K562 (cell line): ENCODE results near the gene RIN3. TPM values are rescaled to one million over a fixed set of nuclear protein-coding genes. Genes with fewer than 3 reads are reported as not detected.

Experiments used
- ATAC-seq: fragments of 200-7000 bp; cut with Tn5 transposase; 3 replicates; pipeline ENCODE4 v1.9.1; 2020; ENCODE audit warnings: moderate library complexity
- BruUV-seq: library from RNA; stranded (reverse); fragments of 400-500 nt; replicated peaks from 2 replicates; lab custom pipeline; 2021; lab: Mats Ljungman, UMichigan
- CTCF ChIA-PET: fragments of 300-600 bp; formaldehyde crosslinking; extraction: SDS; loops from one replicate; lab custom pipeline; 2021; ENCODE audit warnings: low intra/inter-chr PET ratio; lab: Yijun Ruan, JAX
- POLR2A ChIA-PET: fragments of 300-600, 350-650 bp; sonication (Branson Sonifier 250); formaldehyde crosslinking; extraction: SDS; loops from one replicate; lab custom pipeline; 2021; ENCODE audit warnings: antibody characterized with exemption, inconsistent platforms; lab: Yijun Ruan, JAX
- DNase-seq, 4 experiments: peaks; one replicate each; pipeline versions ENCODE4 v3.0.0 to v3.0.0-alpha.2; 2011 to 2018; ENCODE audit warnings: low spot score in 3 of 4, mixed read lengths in 3 of 4; ENCODE audit errors: extremely low read depth in 1 of 4
- FAIRE-seq: peaks from 2 replicates; lab custom pipeline; 2011; peaks lifted over from hg19 to GRCh38; lab: Jason Lieb, UNC
- H2AFZ ChIP-seq: 2 replicates; pipeline ENCODE4 v1.6.0; 2011; ENCODE audit warnings: low read depth, low read length, control low read depth, inconsistent platforms
- H3K27ac ChIP-seq: fragments of 200-600 bp; 3 replicates; pipeline ENCODE4 v1.8.0; 2011; ENCODE audit warnings: low read depth, mild to moderate bottlenecking, control low read depth, inconsistent platforms, low read length, moderate library complexity, mixed read lengths; ENCODE audit errors: extremely low read depth
- H3K27me3 ChIP-seq, 2 experiments: fragments of 300-600 bp in 1 of 2; 2 replicates in 1 of 2; 3 replicates in 1 of 2; pipeline versions ENCODE4 v1.6.0 to v1.8.0; 2011; ENCODE audit warnings: inconsistent platforms in 2 of 2, low read length in 2 of 2, mild to moderate bottlenecking in 1 of 2, mixed read lengths in 1 of 2, moderate library complexity in 1 of 2; ENCODE audit not compliant: control insufficient read depth in 2 of 2, insufficient read depth in 2 of 2
- H3K36me3 ChIP-seq: fragments of 300-600 bp; 3 replicates; pipeline ENCODE4 v1.8.0; 2011; ENCODE audit warnings: mild to moderate bottlenecking, low read length, inconsistent platforms; ENCODE audit not compliant: control insufficient read depth, insufficient read depth
- H3K4me1 ChIP-seq, 2 experiments: fragments of 200-600 bp in 1 of 2; replicated peaks in 1 of 2; 2 replicates in 1 of 2; 3 replicates in 1 of 2; pipeline versions ENCODE4 v1.5.1 to v1.8.0; 2011; ENCODE audit warnings: inconsistent platforms in 2 of 2, low read length in 2 of 2, mild to moderate bottlenecking in 1 of 2, mixed read lengths in 1 of 2, moderate library complexity in 1 of 2; ENCODE audit not compliant: control insufficient read depth in 2 of 2, insufficient read depth in 2 of 2
- H3K4me2 ChIP-seq: 2 replicates; pipeline ENCODE4 v1.6.1; 2011; ENCODE audit warnings: low read length, control low read depth, inconsistent platforms, mixed read lengths; ENCODE audit not compliant: insufficient read depth
- H3K4me3 ChIP-seq: fragments of 200-600 bp; sonication (generic), shearing (Covaris generic); 2 replicates; pipeline ENCODE4 v1.5.1; 2016; ENCODE audit warnings: control low read depth, inconsistent platforms
- H3K79me2 ChIP-seq: fragments of 200-600 bp; 3 replicates; pipeline ENCODE4 v1.8.0; 2011; ENCODE audit warnings: low read length, inconsistent platforms; ENCODE audit not compliant: control insufficient read depth, insufficient read depth
- H3K9ac ChIP-seq, 2 experiments: 2 replicates each; pipeline versions ENCODE4 v1.6.0 to v1.6.1; 2011; ENCODE audit warnings: low read depth in 2 of 2, low read length in 2 of 2, control low read depth in 1 of 2, inconsistent platforms in 1 of 2, mild to moderate bottlenecking in 1 of 2, mixed read lengths in 1 of 2; ENCODE audit not compliant: insufficient read depth in 1 of 2
- H3K9me1 ChIP-seq: one replicate; pipeline ENCODE4 v1.6.0; 2011; ENCODE audit warnings: inconsistent platforms, mild to moderate bottlenecking, low read length, moderate library complexity; ENCODE audit not compliant: control insufficient read depth, insufficient read depth
- H3K9me3 ChIP-seq: replicated peaks from 2 replicates; pipeline ENCODE4 v1.5.1; 2011; ENCODE audit warnings: low read depth, low read length, inconsistent platforms; ENCODE audit not compliant: control insufficient read depth, insufficient read depth
- H4K20me1 ChIP-seq: replicated peaks from 2 replicates; pipeline ENCODE4 v1.6.1; 2011; ENCODE audit warnings: low read length, inconsistent platforms, mixed read lengths; ENCODE audit not compliant: control insufficient read depth, insufficient read depth
- ATF1 ChIP-seq, 2 experiments: fragments of 450-650 bp in 1 of 2; IDR thresholded peaks; 2 replicates each; pipeline ENCODE4 v1.6.1; 2016; ENCODE audit warnings: missing compliant biosample characterization in 1 of 2, missing genetic modification characterization in 1 of 2
- FOXK2 ChIP-seq, 2 experiments: fragments of 450-650 bp; IDR thresholded peaks in 1 of 2; conservative IDR thresholded peaks in 1 of 2; 2 replicates each; pipeline ENCODE4 v1.6.1; 2016; ENCODE audit warnings: low read depth in 2 of 2, mild to moderate bottlenecking in 1 of 2
- HMGN3 ChIP-seq: IDR thresholded peaks from 2 replicates; pipeline ENCODE4 v1.6.1; 2011; ENCODE audit warnings: borderline replicate concordance, low read depth, mild to moderate bottlenecking, mixed read lengths, low read length; ENCODE audit not compliant: insufficient read length; ENCODE audit errors: extremely low read depth
- NFIC ChIP-seq: fragments of 450-650 bp; IDR thresholded peaks from 2 replicates; pipeline ENCODE4 v1.6.1; 2017; ENCODE audit warnings: mild to moderate bottlenecking, inconsistent platforms
- PCBP2 ChIP-seq: fragments of 200-400 bp; formaldehyde crosslinking; IDR thresholded peaks from 2 replicates; pipeline ENCODE4 v1.6.1; 2018; ENCODE audit warnings: low read length, low read depth, mild to moderate bottlenecking, moderate library complexity; ENCODE audit not compliant: poor library complexity, severe bottlenecking
- WGBS: fragments of 100-300 bp; shearing (Covaris generic); methylation state at CpG from one replicate; pipeline ENCODE4 v1.1.6; 2016; ENCODE audit warnings: low coverage, mixed read lengths; ENCODE audit not compliant: insufficient coverage; ENCODE audit errors: missing lambda C conversion rate; 5-methylcytosine and 5-hydroxymethylcytosine counted together
- in situ Hi-C: fragments of 300-500 bp; cut with MboI; formaldehyde crosslinking; loops from 4 replicates; pipeline ENCODE4 v1.15.0; 2018; ENCODE audit warnings: inconsistent platforms, mixed read lengths
- intact Hi-C: fragments of 100-400 bp; cut with micrococcal nuclease; formaldehyde crosslinking; loops from 2 replicates; pipeline ENCODE4 v1.14.2; 2022
- polyA plus RNA-seq, 8 experiments: library from polyadenylated mRNA; depleted of rRNA in 4 of 8; stranded (reverse) in 5 of 8; unstranded in 3 of 8; fragments of >200 nt; fragmentation: Nextera tagmentation in 2 of 8; fragmentation: Illumina TruSeq in 1 of 8; extraction: Ambion mirVana in 2 of 8; extraction: Trizol in 1 of 8; gene quantifications; 2 replicates each; pipeline versions ENCODE4 v1.2.1 to v1.2.3, GENCODE V29; 2011 to 2014; ENCODE audit warnings: inconsistent platforms in 1 of 8, missing spikeins in 1 of 8
- total RNA-seq, 7 experiments: library from RNA; depleted of rRNA in 6 of 7; stranded (reverse); fragments of >200 nt in 6 of 7; fragmentation: Illumina TruSeq in 2 of 7; extraction: Trizol in 2 of 7; gene quantifications; 2 replicates each; pipeline versions ENCODE4 v1.2.1 to v1.2.3, GENCODE V29; 2011 to 2021; ENCODE audit warnings: low replicate concordance in 1 of 7
- TF ChIP-seq, protein P1 (sequence below): sonication (generic); formaldehyde crosslinking; IDR thresholded peaks from 2 replicates; pipeline ENCODE4 v1.9.0; 2022; ENCODE audit warnings: mild to moderate bottlenecking, missing genetic modification reagents
- TF ChIP-seq, protein P2 (sequence below), 2 experiments: fragments of 450-650 bp; IDR thresholded peaks; 2 replicates each; pipeline ENCODE4 v1.6.1; 2016; ENCODE audit warnings: mild to moderate bottlenecking in 2 of 2, borderline replicate concordance in 1 of 2, low read depth in 1 of 2, moderate library complexity in 1 of 2

The RIN3 gene
- total and polyA plus RNA-seq, 9 of the 15 experiments (the other 6 are each of a cell fraction or from before 2014, with no cell fraction given): 0.01 to 0.49 (median 0.08) TPM; not detected in 5

DNA sequence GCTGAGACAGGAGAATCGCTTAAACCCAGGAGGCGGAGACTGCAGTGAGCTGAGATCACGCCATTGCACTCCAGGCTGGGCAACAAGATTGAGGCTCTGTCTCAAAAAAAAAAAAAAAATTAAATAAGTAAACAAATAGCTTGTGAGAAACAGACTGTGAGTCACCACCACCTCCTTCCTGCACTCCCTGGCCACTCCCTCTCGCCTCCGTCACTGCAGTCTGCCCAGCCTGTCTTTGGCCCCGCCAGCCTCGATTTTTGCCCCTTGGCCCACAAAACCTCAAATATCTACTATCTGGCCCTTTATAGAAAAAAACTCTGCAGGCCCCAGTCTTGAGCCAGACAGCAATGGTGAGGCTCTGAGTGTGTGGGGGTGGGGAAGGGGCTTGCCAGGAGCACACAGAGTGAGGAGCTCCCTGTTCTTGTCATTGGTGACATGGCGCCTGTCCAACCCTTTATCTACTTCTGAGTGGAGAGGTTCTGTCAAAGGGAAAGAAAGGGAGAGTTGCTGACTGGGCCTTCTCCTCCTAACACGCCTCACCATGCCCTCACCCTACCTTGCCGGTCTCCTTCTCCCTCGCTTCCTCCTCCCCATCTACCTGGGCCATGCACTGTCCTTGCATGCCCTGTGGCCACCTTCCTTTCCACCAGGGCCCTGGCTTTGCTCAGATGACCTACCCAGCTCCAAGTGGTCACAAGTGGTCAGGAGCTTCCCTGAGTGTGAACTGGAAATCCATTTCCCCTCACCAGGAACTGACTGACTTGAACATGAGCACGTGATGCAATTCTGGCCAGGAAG is 212.8 kb downstream of the RIN3 start:
- POLR2A ChIA-PET: no interaction called here
- H3K27ac ChIP-seq: peak overlapping the region; percentile 36; the same call in 1 of the 3 replicates
- FAIRE-seq: peak; percentile 48
- in situ Hi-C loops (no loop called here), intact Hi-C loops (no loop called here)
- no peaks in the 10 kb centered on the region for H3K9me3 ChIP-seq
- BruUV-seq: no TSS peak
- CTCF ChIA-PET: no interaction called here
- peaks cover 6 to 7% of the 10 kb centered on the region in 2 experiments; a peak in 4 of 5 replicates for H3K4me1 ChIP-seq
- no peaks in the 10 kb centered on the region for H3K79me2 ChIP-seq
- H2AFZ ChIP-seq: peak overlapping the region; percentile 87
- peak overlapping the region; percentile 65 for H3K4me2 ChIP-seq
- H3K9ac ChIP-seq: no peak overlapping the region
- ATAC-seq: peak; percentile 92
- no peaks in the 10 kb centered on the region for H3K36me3 ChIP-seq
- H4K20me1 ChIP-seq: no peaks in the 10 kb centered on the region
- peaks cover 0 to 16% of the 10 kb centered on the region in 2 experiments; a peak in 3 of 5 replicates for H3K27me3 ChIP-seq
- 14% methylated on average over 7 of the region's 12 CpGs for WGBS
- DNase-seq: peak; percentile 45 to 58 (median 48)
- no peaks in the 10 kb centered on the region for H3K9me1 ChIP-seq
- H3K4me3 ChIP-seq: no peak overlapping the region
- TF ChIP-seq HMGN3: no peak
- peak; percentile 24 to 43; a peak in 1 of 4 replicates for TF ChIP-seq FOXK2 (conservative IDR thresholded peaks at IDR 0.05 in 1 of 2, IDR thresholded peaks at IDR 0.05 in 1 of 2; ENCODE audit: low read depth in 2 of 2)
- no peak for TF ChIP-seq PCBP2
- TF ChIP-seq, protein P1, sequence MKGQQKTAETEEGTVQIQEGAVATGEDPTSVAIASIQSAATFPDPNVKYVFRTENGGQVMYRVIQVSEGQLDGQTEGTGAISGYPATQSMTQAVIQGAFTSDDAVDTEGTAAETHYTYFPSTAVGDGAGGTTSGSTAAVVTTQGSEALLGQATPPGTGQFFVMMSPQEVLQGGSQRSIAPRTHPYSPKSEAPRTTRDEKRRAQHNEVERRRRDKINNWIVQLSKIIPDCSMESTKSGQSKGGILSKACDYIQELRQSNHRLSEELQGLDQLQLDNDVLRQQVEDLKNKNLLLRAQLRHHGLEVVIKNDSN: peak; percentile 40; the same call in 1 of the 2 replicates
- TF ChIP-seq, protein P2, sequence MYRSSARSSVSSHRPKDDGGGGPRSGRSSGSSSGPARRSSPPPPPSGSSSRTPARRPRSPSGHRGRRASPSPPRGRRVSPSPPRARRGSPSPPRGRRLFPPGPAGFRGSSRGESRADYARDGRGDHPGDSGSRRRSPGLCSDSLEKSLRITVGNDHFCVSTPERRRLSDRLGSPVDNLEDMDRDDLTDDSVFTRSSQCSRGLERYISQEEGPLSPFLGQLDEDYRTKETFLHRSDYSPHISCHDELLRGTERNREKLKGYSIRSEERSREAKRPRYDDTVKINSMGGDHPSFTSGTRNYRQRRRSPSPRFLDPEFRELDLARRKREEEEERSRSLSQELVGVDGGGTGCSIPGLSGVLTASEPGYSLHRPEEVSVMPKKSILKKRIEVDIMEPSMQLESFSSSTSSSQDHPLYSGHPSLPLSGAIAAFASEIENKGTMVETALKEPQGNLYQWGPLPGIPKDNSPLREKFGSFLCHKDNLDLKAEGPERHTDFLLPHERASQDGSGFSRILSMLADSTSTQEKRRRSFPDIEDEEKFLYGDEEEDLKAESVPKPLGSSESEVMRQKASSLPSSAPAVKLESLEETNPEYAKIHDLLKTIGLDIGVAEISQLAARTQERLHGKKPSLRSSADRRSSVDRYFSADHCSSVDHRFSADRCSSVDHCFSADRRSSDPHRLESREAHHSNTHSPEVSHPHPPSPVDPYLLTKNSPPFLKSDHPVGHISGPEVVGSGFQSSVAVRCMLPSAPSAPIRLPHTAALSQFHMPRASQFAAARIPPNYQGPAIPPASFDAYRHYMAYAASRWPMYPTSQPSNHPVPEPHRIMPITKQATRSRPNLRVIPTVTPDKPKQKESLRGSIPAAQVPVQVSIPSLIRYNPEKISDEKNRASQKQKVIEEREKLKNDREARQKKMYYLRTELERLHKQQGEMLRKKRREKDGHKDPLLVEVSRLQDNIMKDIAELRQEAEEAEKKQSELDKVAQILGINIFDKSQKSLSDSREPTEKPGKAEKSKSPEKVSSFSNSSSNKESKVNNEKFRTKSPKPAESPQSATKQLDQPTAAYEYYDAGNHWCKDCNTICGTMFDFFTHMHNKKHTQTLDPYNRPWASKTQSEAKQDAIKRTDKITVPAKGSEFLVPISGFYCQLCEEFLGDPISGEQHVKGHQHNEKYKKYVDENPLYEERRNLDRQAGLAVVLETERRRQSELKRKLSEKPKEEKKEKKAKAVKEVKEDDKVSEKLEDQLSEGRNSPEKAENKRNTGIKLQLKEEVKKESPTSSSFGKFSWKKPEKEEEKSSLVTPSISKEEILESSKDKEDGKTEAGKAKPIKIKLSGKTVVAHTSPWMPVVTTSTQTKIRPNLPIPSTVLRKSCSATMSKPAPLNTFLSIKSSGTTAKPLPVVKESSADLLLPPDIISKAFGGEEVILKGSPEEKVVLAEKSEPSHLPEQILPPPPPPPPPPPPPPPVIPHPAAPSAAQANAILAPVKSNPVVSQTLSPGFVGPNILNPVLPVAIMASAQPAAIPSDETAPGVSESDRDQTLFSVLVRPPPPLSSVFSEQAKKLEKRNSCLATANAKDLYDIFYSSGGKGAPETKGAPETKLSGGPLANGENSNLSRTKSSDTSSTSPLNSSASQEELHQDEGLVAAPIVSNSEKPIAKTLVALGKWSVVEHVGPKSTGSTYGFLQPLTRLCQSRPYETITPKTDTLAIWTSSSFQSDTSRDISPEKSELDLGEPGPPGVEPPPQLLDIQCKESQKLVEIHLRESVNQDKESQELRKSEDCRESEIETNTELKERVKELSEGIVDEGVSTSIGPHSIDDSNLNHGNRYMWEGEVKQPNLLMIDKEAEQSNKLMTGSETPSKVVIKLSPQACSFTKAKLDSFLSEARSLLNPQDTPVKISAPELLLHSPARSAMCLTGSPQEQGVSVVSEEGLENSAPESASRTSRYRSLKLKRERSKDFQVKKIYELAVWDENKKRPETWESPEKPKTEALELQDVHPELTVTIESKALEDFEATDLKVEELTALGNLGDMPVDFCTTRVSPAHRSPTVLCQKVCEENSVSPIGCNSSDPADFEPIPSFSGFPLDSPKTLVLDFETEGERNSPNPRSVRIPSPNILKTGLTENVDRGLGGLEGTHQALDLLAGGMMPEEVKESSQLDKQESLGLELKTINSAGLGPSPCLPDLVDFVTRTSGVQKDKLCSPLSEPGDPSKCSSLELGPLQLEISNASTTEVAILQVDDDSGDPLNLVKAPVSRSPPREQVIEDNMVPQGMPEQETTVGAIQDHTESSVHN (IDR thresholded peaks at IDR 0.05; ENCODE audit: borderline replicate concordance in 1 of 2, low read depth in 1 of 2): no peak
- no peak for TF ChIP-seq ATF1 (CRISPR knock-in tag; IDR thresholded peaks at IDR 0.05)
- TF ChIP-seq ATF1 (tag; IDR thresholded peaks at IDR 0.05): peak; percentile 49
- peak; percentile 27; the same call in 1 of the 2 replicates for TF ChIP-seq NFIC
